Measurements from ENCODE around the gene MSL3B.
A peak's percentile ranks its signal among the peaks of the same experiment; 100 is the strongest.

Gene MSL3B

GRCh38 chr2:233832869-233833311 is 35.3 kb downstream of the MSL3B start:
- peak; percentile 33; the same call in 1 of the 2 replicates for TF ChIP-seq RAD21 (IDR thresholded peaks at IDR 0.05; ENCODE audit: low read depth)
- TF ChIP-seq EGR1 (IDR thresholded peaks at IDR 0.05) = no peak

- TF ChIP-seq ZBTB7A (IDR thresholded peaks at IDR 0.05; ENCODE audit: low read depth) = no peak
- TF ChIP-seq TEAD4 (IDR thresholded peaks at IDR 0.05) = no peak
These were observed 35.8 kb downstream of the MSL3B start for GRCh38 chr2:233832414-233832813.

- TF ChIP-seq EP300 (IDR thresholded peaks at IDR 0.05; ENCODE audit: borderline replicate concordance) = no peak
- no peak for TF ChIP-seq YY1 (IDR thresholded peaks at IDR 0.05; ENCODE audit: low read depth)
- no peak for TF ChIP-seq TCF12 (IDR thresholded peaks at IDR 0.05; ENCODE audit: low read depth)
- TF ChIP-seq CEBPB (IDR thresholded peaks at IDR 0.05) = no peak
- TF ChIP-seq EGR1 (IDR thresholded peaks at IDR 0.05) = no peak
- TF ChIP-seq TEAD4 (IDR thresholded peaks at IDR 0.05) = no peak
- no peak for TF ChIP-seq RAD21 (IDR thresholded peaks at IDR 0.05; ENCODE audit: low read depth)
- no peak for TF ChIP-seq MAX (IDR thresholded peaks at IDR 0.05)
- no peak for TF ChIP-seq USF1 (IDR thresholded peaks at IDR 0.05)
- TF ChIP-seq FOXM1 (IDR thresholded peaks at IDR 0.05; ENCODE audit: borderline replicate concordance, low read depth) = no peak
- no peak for TF ChIP-seq REST (IDR thresholded peaks at IDR 0.05; ENCODE audit: low read depth)
These were observed 36.3 kb downstream of the MSL3B start for GRCh38 chr2:233831861-233832260.

- TF ChIP-seq TEAD4 (IDR thresholded peaks at IDR 0.05) (no peak), TCF12 (IDR thresholded peaks at IDR 0.05; ENCODE audit: low read depth) (no peak), RAD21 (IDR thresholded peaks at IDR 0.05; ENCODE audit: low read depth) (no peak), YY1 (IDR thresholded peaks at IDR 0.05; ENCODE audit: low read depth) (no peak), NFIC (IDR thresholded peaks at IDR 0.05) (no peak), CEBPB (IDR thresholded peaks at IDR 0.05) (no peak), EGR1 (IDR thresholded peaks at IDR 0.05) (no peak), REST (IDR thresholded peaks at IDR 0.05; ENCODE audit: low read depth) (no peak)
These were observed 37.0 kb downstream of the MSL3B start for GRCh38 chr2:233831011-233831721.

- TF ChIP-seq CREB1 (IDR thresholded peaks at IDR 0.05; ENCODE audit: low read depth) (no peak), YY1 (IDR thresholded peaks at IDR 0.05; ENCODE audit: low read depth) (no peak), MAX (IDR thresholded peaks at IDR 0.05) (no peak), FOXM1 (IDR thresholded peaks at IDR 0.05; ENCODE audit: borderline replicate concordance, low read depth) (no peak), ZBTB7A (IDR thresholded peaks at IDR 0.05; ENCODE audit: low read depth) (no peak), USF1 (IDR thresholded peaks at IDR 0.05) (no peak), REST (IDR thresholded peaks at IDR 0.05; ENCODE audit: low read depth) (no peak), CEBPB (IDR thresholded peaks at IDR 0.05) (no peak), TAF1 (IDR thresholded peaks at IDR 0.05; ENCODE audit: low read depth) (no peak), RAD21 (IDR thresholded peaks at IDR 0.05; ENCODE audit: low read depth) (no peak), NFIC (IDR thresholded peaks at IDR 0.05) (no peak), TCF12 (IDR thresholded peaks at IDR 0.05; ENCODE audit: low read depth) (no peak)
These were observed 37.9 kb downstream of the MSL3B start for GRCh38 chr2:233830111-233830802.
